NK-92 treated with Interleukin-12 subunit alpha and Interleukin-12 subunit beta, amount 100 ng/mL, for 24 hours (cell line): Measurements from ENCODE around the gene PRKAG1.

Experiments used
- DNase-seq: peaks from one replicate; lab custom pipeline; 2025; lab: John Stamatoyannopoulos, UW

Gene PRKAG1

GRCh38 chr12:49031573-49032161 is 13.1 kb upstream of the PRKAG1 start:
- no peak for DNase-seq

DNA sequence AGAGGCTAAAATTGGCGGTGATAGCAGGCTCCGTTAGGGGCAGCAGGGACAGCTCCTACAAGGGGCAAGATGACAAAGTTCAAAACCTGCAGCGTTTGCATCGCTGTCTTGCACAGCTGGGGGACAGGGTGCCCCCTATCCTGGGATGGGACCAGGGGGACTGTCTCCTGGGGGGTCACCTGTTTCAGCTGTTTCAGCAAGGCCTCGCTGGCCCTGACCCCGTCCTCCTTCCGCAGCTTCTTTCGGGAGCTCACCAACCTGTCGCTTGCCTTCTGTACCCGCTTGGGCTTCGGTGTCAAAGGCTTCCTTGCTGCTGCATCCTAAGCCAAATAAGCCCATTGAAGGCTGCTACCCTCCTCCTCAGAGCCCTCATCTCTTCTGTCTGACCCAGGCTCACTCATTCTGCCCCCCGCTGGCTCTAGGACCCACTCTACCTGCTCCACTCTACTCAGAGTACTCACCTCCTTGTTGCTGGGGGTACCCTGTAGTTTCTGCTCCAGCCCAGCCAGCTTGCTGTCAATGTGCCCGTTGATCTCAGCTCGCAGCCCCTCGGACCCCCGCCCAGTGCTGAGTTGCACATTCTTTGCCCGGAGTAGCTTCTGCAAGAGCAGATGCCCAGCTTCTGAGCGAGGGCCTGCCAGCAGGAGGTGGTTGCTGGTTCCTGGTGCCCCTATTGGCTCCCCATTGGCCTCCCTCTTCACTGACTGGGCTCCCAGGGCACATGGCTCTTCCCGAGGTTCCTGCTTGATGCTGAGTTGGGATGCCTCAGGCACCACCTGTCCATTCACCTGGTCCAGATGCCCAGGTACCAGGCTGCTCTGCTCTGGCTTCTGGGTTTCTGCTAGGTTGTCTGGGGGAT is 12.4 kb upstream of the PRKAG1 start:
- DNase-seq = no peak

- no peak for DNase-seq
Observed at GRCh38 chr12:49030119-49030518, 11.5 kb upstream of the PRKAG1 start.

DNA sequence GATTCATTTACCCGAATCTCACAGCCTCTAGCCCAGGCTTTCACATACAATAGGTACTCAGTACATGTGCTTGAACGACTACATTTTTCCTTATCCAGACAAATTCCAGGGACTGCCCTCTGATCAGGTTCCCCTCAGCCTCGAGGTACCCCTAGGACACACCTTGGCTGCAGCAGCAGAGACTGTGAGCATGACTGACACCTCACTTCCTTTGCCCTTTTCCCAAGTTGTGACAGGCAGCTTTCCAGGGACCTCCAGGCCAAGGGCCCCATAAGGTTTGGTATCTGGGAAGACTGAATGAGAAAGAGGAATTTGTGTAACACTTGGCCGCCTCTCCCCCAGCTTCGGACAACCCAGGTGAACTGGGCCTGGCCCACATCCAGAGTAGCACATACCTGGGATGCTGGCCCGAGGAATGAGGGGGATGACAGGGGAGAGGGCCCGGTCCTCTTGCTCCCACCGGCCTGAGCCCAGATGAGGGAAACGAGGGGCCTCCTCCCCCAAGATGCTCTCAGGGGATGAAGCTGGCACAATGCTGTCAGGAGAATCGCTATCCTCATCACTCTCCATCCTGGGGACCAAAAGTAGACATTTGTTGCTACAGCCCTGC is 10.2 kb upstream of the PRKAG1 start:
- no peak for DNase-seq

- DNase-seq = no peak
Observed at GRCh38 chr12:49027846-49028555, 9.4 kb upstream of the PRKAG1 start.

DNA sequence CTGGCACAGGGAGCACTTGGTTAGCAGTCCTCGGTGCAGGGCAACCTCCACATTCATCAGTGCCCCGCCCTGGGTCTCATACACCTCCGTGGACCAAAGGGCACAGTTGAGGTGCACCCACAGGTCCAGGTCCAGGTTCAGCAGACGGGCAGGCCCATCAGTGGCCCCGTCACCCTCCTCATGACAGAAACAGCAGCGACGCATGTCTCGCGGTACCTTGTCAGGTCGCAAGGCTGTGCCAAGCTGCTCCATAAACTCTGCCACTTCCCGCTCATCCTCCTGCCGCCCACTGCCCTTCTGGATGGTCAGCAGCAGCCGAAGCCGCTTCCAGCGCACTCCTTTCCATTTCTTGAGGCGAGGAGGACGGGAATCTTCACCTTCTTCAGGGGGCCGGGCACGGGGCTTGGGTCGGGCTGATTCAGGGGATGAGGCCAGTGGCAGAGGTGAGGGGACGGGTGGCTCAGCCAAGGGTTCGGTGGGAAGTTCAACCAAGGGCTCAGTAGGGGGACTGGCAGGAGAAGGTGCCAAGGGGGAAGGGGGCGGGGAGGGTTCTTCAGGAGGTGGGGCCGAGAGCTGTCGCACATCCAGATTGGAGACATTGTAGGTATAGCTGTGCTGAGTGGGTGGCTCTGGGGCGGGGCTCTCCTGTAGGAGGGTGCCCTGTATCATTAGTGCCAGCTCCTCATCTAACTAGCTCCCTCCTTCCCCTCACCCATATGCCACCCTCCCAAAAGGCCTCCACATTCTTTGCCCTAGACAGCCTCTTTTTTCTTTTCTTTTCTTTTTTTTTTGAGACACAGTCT is 8.3 kb upstream of the PRKAG1 start:
- DNase-seq = no peak

DNA sequence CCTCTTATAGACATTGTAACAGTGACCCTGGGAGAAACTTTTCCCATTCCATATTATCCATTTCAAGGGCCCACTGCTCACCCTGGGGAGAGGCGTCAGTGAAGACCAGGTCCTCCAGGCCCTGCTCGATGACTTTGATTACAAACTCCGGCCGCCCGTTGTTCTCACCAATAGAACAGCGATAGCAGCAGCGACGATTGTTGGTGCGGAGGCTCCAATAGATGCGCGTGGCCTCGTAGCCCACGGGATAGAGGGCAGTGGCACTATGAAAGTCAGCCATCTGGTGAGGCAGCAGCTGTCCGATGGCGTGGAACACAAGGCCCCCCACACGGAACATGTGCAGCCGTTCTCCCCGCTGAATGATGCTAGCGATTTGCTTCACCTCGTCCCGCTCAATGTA is 7.5 kb upstream of the PRKAG1 start:
- no peak for DNase-seq

DNA sequence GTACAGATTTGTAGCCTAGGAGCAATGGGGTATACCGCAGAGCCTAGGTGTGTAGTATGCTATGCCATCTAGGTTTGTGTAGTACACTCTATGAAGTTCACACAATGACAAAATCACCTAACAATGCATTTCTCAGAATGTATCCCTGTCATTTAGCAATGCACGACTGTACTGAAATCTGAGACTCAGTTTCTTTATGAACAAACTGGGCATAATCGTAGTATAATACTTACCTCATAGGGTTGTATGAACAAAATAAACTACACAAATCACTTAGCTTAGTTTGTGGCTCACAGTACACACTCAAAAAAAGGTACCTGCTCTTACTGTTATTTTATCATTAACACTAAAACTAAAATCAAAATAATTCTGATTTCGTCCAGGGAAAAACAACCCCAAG is 6.9 kb upstream of the PRKAG1 start:
- DNase-seq = no peak

- DNase-seq = no peak
Observed at GRCh38 chr12:49024543-49024942, 6.0 kb upstream of the PRKAG1 start.

- DNase-seq = no peak
Observed at GRCh38 chr12:49023812-49024211, 5.2 kb upstream of the PRKAG1 start.

GRCh38 chr12:49022558-49023178 is 4.1 kb upstream of the PRKAG1 start:
- DNase-seq = no peak

GRCh38 chr12:49021292-49021915 is 2.8 kb upstream of the PRKAG1 start:
- no peak for DNase-seq

DNA sequence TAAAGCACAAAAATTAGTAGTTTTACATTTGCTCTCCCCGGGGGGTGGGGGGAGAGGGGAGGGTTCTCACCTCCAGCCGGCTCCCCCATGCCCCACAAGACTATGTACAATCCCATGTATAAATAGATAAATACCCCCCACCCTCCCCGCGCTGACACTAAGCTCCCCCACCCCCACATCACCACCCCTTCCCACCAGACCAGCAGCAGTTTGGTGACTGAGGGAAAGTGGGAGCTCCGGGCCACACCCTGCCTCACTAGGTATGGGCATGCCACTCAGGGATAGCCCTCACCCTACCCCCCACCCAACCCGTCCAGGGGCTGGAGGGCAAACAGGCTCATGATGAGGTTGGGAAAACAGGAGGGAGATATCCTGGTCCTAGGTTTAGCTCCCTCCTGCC is 1.9 kb upstream of the PRKAG1 start:
- DNase-seq = no peak

- no peak for DNase-seq
Observed at GRCh38 chr12:49019443-49020324, 1.1 kb upstream of the PRKAG1 start.

DNA sequence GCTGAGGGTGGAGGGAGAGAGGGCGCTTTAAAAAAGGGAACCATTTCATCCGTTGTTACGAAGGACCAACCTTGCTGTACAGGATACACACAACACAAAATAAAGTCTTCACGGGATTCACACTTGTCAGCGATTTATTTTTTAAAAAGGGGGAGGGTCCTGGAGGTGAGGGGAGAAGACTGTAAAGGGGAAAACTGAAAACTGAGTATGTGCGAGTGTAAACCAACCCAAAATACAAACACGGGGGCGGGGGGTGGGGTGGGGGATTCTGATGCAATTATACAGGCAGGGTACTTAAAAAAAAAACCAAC is 499 bp upstream of the PRKAG1 start:
- no peak for DNase-seq

GRCh38 chr12:49017891-49018260 is 700 bp downstream of the PRKAG1 start:
- DNase-seq = peak; percentile 36

- DNase-seq = no peak
Observed at GRCh38 chr12:49015196-49015595, 3.4 kb downstream of the PRKAG1 start.

GRCh38 chr12:49014547-49014946 is 4.0 kb downstream of the PRKAG1 start:
- DNase-seq = no peak

DNA sequence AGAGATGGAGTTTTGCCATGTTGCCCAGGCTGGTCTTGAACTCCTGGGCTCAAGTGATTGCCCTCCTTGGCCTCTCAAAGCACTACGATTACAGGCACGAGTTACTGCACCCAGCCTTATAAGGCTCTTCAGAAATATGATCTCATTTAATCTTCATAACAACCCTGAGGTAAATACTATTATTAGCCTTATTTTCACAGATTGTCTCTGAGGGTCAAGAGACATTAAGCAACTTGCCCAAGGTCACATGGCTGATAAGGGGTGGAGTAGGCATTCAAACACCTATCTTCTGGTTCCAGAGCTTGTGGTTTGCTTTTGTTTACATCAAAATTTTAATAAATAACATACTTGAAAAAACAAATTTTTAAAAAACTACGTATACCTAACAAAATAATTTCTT is 5.1 kb downstream of the PRKAG1 start:
- DNase-seq = no peak

DNA sequence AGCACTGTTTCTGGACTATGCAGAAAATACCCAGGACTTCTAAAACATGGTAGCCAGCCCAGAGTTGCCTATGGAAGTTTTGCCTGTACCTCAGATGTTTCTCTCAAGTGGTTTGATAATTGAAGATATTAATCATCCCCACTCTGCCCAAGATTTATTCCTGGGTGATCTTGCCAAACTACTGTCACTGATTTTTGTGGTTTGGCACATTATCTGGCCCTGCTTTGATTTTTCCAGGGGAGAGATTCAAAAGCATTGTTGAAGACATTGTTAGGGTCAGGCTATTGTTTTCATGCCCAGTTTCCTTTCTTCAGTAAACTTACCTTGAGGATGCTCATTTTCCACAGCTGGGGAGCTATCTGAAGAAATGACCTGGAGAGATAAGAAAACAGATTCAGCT is 5.8 kb downstream of the PRKAG1 start:
- DNase-seq = no peak
